Prostate gland (tissue), 2 donors: ENCODE results near the gene CYTH2. TPM values are rescaled to one million over a fixed set of nuclear protein-coding genes. Genes with fewer than 3 reads are reported as not detected.

Experiments
- DNase-seq: peaks from one replicate; pipeline ENCODE4 v3.0.0-alpha.2; 2019; ENCODE audit warnings: low spot score
- H3K27ac ChIP-seq, 2 donors: fragments of 200-600 bp; sonication (generic); 2 replicates each; pipeline ENCODE4 v1.5.1; 2017 to 2019
- H3K27me3 ChIP-seq: fragments of 200-600 bp; sonication (generic); replicated peaks from 2 replicates; pipeline ENCODE4 v1.5.1; 2019; ENCODE audit not compliant: insufficient read depth
- H3K36me3 ChIP-seq, 2 donors: fragments of 200-600 bp; sonication (generic); 1 replicate in 1 of 2; 2 replicates in 1 of 2; pipeline versions ENCODE4 v1.5.1 to v1.8.1; 2017 to 2019
- H3K4me1 ChIP-seq: fragments of 200-600 bp; sonication (generic); replicated peaks from 2 replicates; pipeline ENCODE4 v1.5.1; 2019
- H3K4me3 ChIP-seq, 2 donors: fragments of 200-600 bp; sonication (generic); 2 replicates each; pipeline ENCODE4 v1.5.1; 2017 to 2019
- H3K9me3 ChIP-seq: fragments of 200-600 bp; sonication (generic); 2 replicates; pipeline ENCODE4 v1.5.1; 2017
- CTCF ChIP-seq, 4 experiments: fragments of 200-600 bp in 2 of 4; fragments of 450-650 bp in 2 of 4; sonication (generic) in 2 of 4; IDR thresholded peaks; 1 replicate in 3 of 4; 2 replicates in 1 of 4; pipeline ENCODE4 v1.5.1; 2016 to 2019; ENCODE audit warnings: antibody characterized with exemption in 4 of 4, mild to moderate bottlenecking in 2 of 4, moderate library complexity in 2 of 4
- POLR2A ChIP-seq: fragments of 450-650 bp; IDR thresholded peaks from one replicate; pipeline ENCODE4 v1.6.1; 2016; ENCODE audit warnings: antibody characterized with exemption, mild to moderate bottlenecking
- POLR2AphosphoS5 ChIP-seq: sonication (generic); formaldehyde crosslinking; IDR thresholded peaks from one replicate; pipeline ENCODE4 v1.6.1; 2017; ENCODE audit warnings: antibody characterized with exemption
- WGBS: methylation state at CpG from one replicate; pipeline ENCODE4 v1.1.5; 2018; 5-methylcytosine and 5-hydroxymethylcytosine counted together
- intact Hi-C: fragments of 100-400 bp; cut with DNase I; formaldehyde crosslinking; loops from one replicate; pipeline ENCODE4 v1.14.2; 2022
- total RNA-seq, 2 donors: library from RNA; depleted of rRNA; stranded (reverse); fragments of >200 nt; gene quantifications; one replicate each; pipeline ENCODE4 v1.1.0, GENCODE V29; 2016

Gene CYTH2
- total RNA-seq, 2 donors from 2014 or later: 50.6 to 97.1 TPM

- Histone ChIP-seq H3K4me3 (no peak overlapping the region), H3K27me3 (no peaks in the 10 kb centered on the region), H3K36me3 (peaks cover 4 to 22% of the 10 kb centered on the region in 2 donors), H3K4me1 (no peaks in the 10 kb centered on the region), H3K27ac (no peak overlapping the region), H3K9me3 (no peaks in the 10 kb centered on the region)
- WGBS: 86% methylated on average over 33 of the region's 33 CpGs
- TF ChIP-seq POLR2A: no peak
- TF ChIP-seq POLR2AphosphoS5: no peak
- no peak for TF ChIP-seq CTCF (IDR thresholded peaks at IDR 0.05)
- intact Hi-C loops: no loop called here
- no peak for DNase-seq
Measured at GRCh38 chr19:48452289-48453190, 16.6 kb upstream of the CYTH2 start.

- H3K27me3 ChIP-seq: no peaks in the 10 kb centered on the region
- H3K9me3 ChIP-seq: no peaks in the 10 kb centered on the region
- intact Hi-C loops: no loop called here
- no peak for DNase-seq
- H3K36me3 ChIP-seq: peaks cover 4 to 22% of the 10 kb centered on the region in 2 donors
- no peak for TF ChIP-seq POLR2AphosphoS5
- TF ChIP-seq CTCF (IDR thresholded peaks at IDR 0.05): no peak
- TF ChIP-seq POLR2A: no peak
- no peaks in the 10 kb centered on the region for H3K4me1 ChIP-seq
- no peak overlapping the region for H3K27ac ChIP-seq
- WGBS: 88% methylated on average over 22 of the region's 22 CpGs
- H3K4me3 ChIP-seq: no peak overlapping the region
Measured at GRCh38 chr19:48454150-48454730, 14.9 kb upstream of the CYTH2 start.

GRCh38 chr19:48455171-48455907, 13.8 kb upstream of the CYTH2 start, which contains the start of gene KCNJ14:
Gene KCNJ14 (plus strand): TSS chr19:48455574. CDS start chr19:48461725, 6,151 bp downstream.
- Histone ChIP-seq H3K9me3 (no peaks in the 10 kb centered on the region), H3K36me3 (peaks cover 4 to 22% of the 10 kb centered on the region in 2 donors), H3K4me3 (no peak within 1 kb of the TSS), H3K4me1 (no peaks in the 10 kb centered on the region), H3K27ac (no peak within 1 kb of the TSS), H3K27me3 (no peaks in the 10 kb centered on the region)
- TF ChIP-seq POLR2A (no peak), CTCF (IDR thresholded peaks at IDR 0.05) (no peak), POLR2AphosphoS5 (no peak)
- 74% methylated on average over 16 of the region's 16 CpGs for WGBS
- intact Hi-C loops: no loop called here
- no peak for DNase-seq

- Histone ChIP-seq H3K36me3 (peaks cover 4 to 16% of the 10 kb centered on the region in 2 donors), H3K9me3 (no peaks in the 10 kb centered on the region), H3K4me1 (no peaks in the 10 kb centered on the region), H3K4me3 (no peak overlapping the region), H3K27ac (no peak overlapping the region), H3K27me3 (no peaks in the 10 kb centered on the region)
- no peak for DNase-seq
- intact Hi-C loops: no loop called here
- 89% methylated on average over 11 of the region's 11 CpGs for WGBS
- TF ChIP-seq POLR2A: no peak
- no peak for TF ChIP-seq CTCF (IDR thresholded peaks at IDR 0.05)
- no peak for TF ChIP-seq POLR2AphosphoS5
Measured at GRCh38 chr19:48455908-48456562, 13.1 kb upstream of the CYTH2 start.
